HG03378 (cell line): ENCODE data around the gene RNF39.
"Not testable (repeated sequence)": the region's sequence is repeated elsewhere in the genome, so short reads cannot be mapped to it uniquely, and the experiment has no call there.

Source experiments
- ATAC-seq: cut with Tn5 transposase; IDR thresholded peaks from one replicate; pipeline ENCODE4 v1.9.1; 2021; ENCODE audit warnings: mild to moderate bottlenecking, moderate library complexity; ENCODE audit not compliant: unreplicated experiment

RNF39 gene

GRCh38 chr6:30075094-30075789 lies at the start of gene RNF39:
Gene RNF39, minus strand, starts transcription at chr6:30075769. Its CDS starts 184 bp downstream, at chr6:30075585.
- no peak for ATAC-seq

- ATAC-seq: no peak
Observed at GRCh38 chr6:30122515-30122914, 46.9 kb upstream of the RNF39 start.

GRCh38 chr6:30121446-30122366 lies 46.1 kb upstream of the RNF39 start:
- no peak for ATAC-seq

GRCh38 chr6:30118691-30119090 lies 43.1 kb upstream of the RNF39 start:
- not testable (repeated sequence) for ATAC-seq

- no peak for ATAC-seq
Observed at GRCh38 chr6:30116724-30117123, 41.2 kb upstream of the RNF39 start.

GRCh38 chr6:30113841-30114240 lies 38.3 kb upstream of the RNF39 start:
- no peak for ATAC-seq

GRCh38 chr6:30113003-30113759 lies 37.6 kb upstream of the RNF39 start, which contains the start of gene TRIM31:
Gene TRIM31, minus strand, starts transcription at chr6:30113090. Its CDS starts 285 bp downstream, at chr6:30112805.
- ATAC-seq: no peak

GRCh38 chr6:30112402-30112994 lies 36.9 kb upstream of the RNF39 start:
- no peak for ATAC-seq

- no peak for ATAC-seq
Observed at GRCh38 chr6:30111266-30111856, 35.8 kb upstream of the RNF39 start.

GRCh38 chr6:30104661-30105060 lies 29.1 kb upstream of the RNF39 start:
- ATAC-seq: no peak

GRCh38 chr6:30103872-30104179 lies 28.3 kb upstream of the RNF39 start:
- no peak for ATAC-seq

GRCh38 chr6:30102970-30103871 lies 27.7 kb upstream of the RNF39 start:
- ATAC-seq: peak; percentile 66

GRCh38 chr6:30102414-30102969 lies 26.9 kb upstream of the RNF39 start:
- no peak for ATAC-seq

GRCh38 chr6:30101444-30102413 lies 26.2 kb upstream of the RNF39 start:
- ATAC-seq: no peak

- ATAC-seq: no peak
Observed at GRCh38 chr6:30100585-30101443, 25.2 kb upstream of the RNF39 start.

- ATAC-seq: no peak
Observed at GRCh38 chr6:30100154-30100553, 24.6 kb upstream of the RNF39 start.
